Activated CD8-positive, alpha-beta memory T cell treated with anti-CD3 and anti-CD28 coated beads for 36 hours (primary cell): ENCODE results near the gene TDO2. TPM values are rescaled to one million over a fixed set of nuclear protein-coding genes. Genes with fewer than 3 reads are reported as not detected.
"Not testable (repeated sequence)": the region's sequence is repeated elsewhere in the genome, so short reads cannot be mapped to it uniquely, and the experiment has no call there.

Source experiments
- CTCF ChIA-PET: fragments of 350-600 bp; sonication (Branson Sonifier 250); formaldehyde crosslinking; loops from one replicate; lab custom pipeline; 2021; ENCODE audit warnings: antibody characterized with exemption; lab: Charles Lee
- POLR2A ChIA-PET: fragments of 350-600 bp; sonication (Branson Sonifier 250); formaldehyde crosslinking; loops from one replicate; lab custom pipeline; 2021; ENCODE audit warnings: antibody characterized with exemption; lab: Charles Lee
- total RNA-seq, 2 experiments: library from RNA; stranded (reverse); gene quantifications; one replicate each; pipeline ENCODE4 v1.2.3, GENCODE V29; 2021

Gene TDO2
- not detected for total RNA-seq

- ChIA-PET POLR2A (no interaction called here), CTCF (no interaction called here)
Measured at GRCh38 chr4:155903453-155903852, at the start of gene TDO2. Gene TDO2, plus strand, starts transcription at chr4:155903696. Its CDS starts 63 bp downstream, at chr4:155903759.

GRCh38 chr4:155854582-155855226, 48.8 kb upstream of the TDO2 start:
- CTCF ChIA-PET, result no interaction called here
- POLR2A ChIA-PET, result no interaction called here

GRCh38 chr4:155855897-155856296, 47.6 kb upstream of the TDO2 start:
- ChIA-PET POLR2A (no interaction called here), CTCF (no interaction called here)

- CTCF ChIA-PET, result no interaction called here
- POLR2A ChIA-PET, result no interaction called here
Measured at GRCh38 chr4:155866177-155866576, 37.3 kb upstream of the TDO2 start, which contains the start of gene ASIC5. Gene ASIC5, minus strand, starts transcription at chr4:155866277. Its CDS starts 51 bp downstream, at chr4:155866226.

- CTCF ChIA-PET, result no interaction called here
- POLR2A ChIA-PET, result no interaction called here
Measured at GRCh38 chr4:155875878-155876277, 27.6 kb upstream of the TDO2 start.

GRCh38 chr4:155877971-155878370, 25.5 kb upstream of the TDO2 start:
- POLR2A ChIA-PET, result no interaction called here

GRCh38 chr4:155878611-155879010, 24.9 kb upstream of the TDO2 start:
- POLR2A ChIA-PET, result no interaction called here

More at GRCh38 chr4:155877971-155878370, 25.5 kb upstream of the TDO2 start:
- CTCF ChIA-PET, result no interaction called here

GRCh38 chr4:155879767-155880166, 23.7 kb upstream of the TDO2 start:
- ChIA-PET CTCF (no interaction called here), POLR2A (no interaction called here)

More at GRCh38 chr4:155878611-155879010, 24.9 kb upstream of the TDO2 start:
- CTCF ChIA-PET, result no interaction called here

- ChIA-PET CTCF (no interaction called here), POLR2A (no interaction called here)
Measured at GRCh38 chr4:155881555-155881954, 21.9 kb upstream of the TDO2 start.

- ChIA-PET CTCF (no interaction called here), POLR2A (no interaction called here)
Measured at GRCh38 chr4:155883895-155884294, 19.6 kb upstream of the TDO2 start.

- POLR2A ChIA-PET, result no interaction called here
- CTCF ChIA-PET, result no interaction called here
Measured at GRCh38 chr4:155885666-155886065, 17.8 kb upstream of the TDO2 start.

GRCh38 chr4:155887045-155887444, 16.5 kb upstream of the TDO2 start:
- POLR2A ChIA-PET, result no interaction called here
- CTCF ChIA-PET, result no interaction called here

GRCh38 chr4:155887847-155888570, 15.5 kb upstream of the TDO2 start:
- POLR2A ChIA-PET, result no interaction called here

GRCh38 chr4:155889031-155889793, 14.3 kb upstream of the TDO2 start:
- POLR2A ChIA-PET, result no interaction called here
- CTCF ChIA-PET, result no interaction called here

More at GRCh38 chr4:155887847-155888570, 15.5 kb upstream of the TDO2 start:
- CTCF ChIA-PET, result no interaction called here

GRCh38 chr4:155889946-155890345, 13.6 kb upstream of the TDO2 start:
- ChIA-PET CTCF (no interaction called here), POLR2A (no interaction called here)

- ChIA-PET POLR2A (no interaction called here), CTCF (no interaction called here)
Measured at GRCh38 chr4:155891058-155891457, 12.4 kb upstream of the TDO2 start.

- CTCF ChIA-PET, POLR2A ChIA-PET: not testable (repeated sequence)
Measured at GRCh38 chr4:155898371-155898770, 5.1 kb upstream of the TDO2 start.

- POLR2A ChIA-PET, result no interaction called here
Measured at GRCh38 chr4:155899891-155900290, 3.6 kb upstream of the TDO2 start.

GRCh38 chr4:155900381-155900780, 3.1 kb upstream of the TDO2 start:
- ChIA-PET CTCF (no interaction called here), POLR2A (no interaction called here)

More at GRCh38 chr4:155899891-155900290, 3.6 kb upstream of the TDO2 start:
- CTCF ChIA-PET, result no interaction called here

GRCh38 chr4:155901013-155901412, 2.5 kb upstream of the TDO2 start:
- ChIA-PET POLR2A (no interaction called here), CTCF (no interaction called here)
